Measurements from ENCODE around the gene MISP3.

The MISP3 gene

GRCh38 chr19:14078411-14078810 lies 5.8 kb downstream of the MISP3 start:
- no peak overlapping the region for H3K9ac ChIP-seq
- no peaks in the 10 kb centered on the region for H3K9me3 ChIP-seq
- H3K27me3 ChIP-seq, result peaks cover 17% of the 10 kb centered on the region
- H3K27ac ChIP-seq, result no peak overlapping the region
- no peak for TF ChIP-seq Cebpa-rat (IDR thresholded peaks at IDR 0.05)
- H3K4me1 ChIP-seq, result peaks cover 63% of the 10 kb centered on the region
- H3K4me2 ChIP-seq, result peak overlapping the region; percentile 50
- no peak overlapping the region for H3K4me3 ChIP-seq
- H4K20me1 ChIP-seq, result 0 out of 2 replicates have a peak, but pooled peaks cover 7% of the 10 kb centered on the region
- no peaks in the 10 kb centered on the region for H3K36me3 ChIP-seq

DNA sequence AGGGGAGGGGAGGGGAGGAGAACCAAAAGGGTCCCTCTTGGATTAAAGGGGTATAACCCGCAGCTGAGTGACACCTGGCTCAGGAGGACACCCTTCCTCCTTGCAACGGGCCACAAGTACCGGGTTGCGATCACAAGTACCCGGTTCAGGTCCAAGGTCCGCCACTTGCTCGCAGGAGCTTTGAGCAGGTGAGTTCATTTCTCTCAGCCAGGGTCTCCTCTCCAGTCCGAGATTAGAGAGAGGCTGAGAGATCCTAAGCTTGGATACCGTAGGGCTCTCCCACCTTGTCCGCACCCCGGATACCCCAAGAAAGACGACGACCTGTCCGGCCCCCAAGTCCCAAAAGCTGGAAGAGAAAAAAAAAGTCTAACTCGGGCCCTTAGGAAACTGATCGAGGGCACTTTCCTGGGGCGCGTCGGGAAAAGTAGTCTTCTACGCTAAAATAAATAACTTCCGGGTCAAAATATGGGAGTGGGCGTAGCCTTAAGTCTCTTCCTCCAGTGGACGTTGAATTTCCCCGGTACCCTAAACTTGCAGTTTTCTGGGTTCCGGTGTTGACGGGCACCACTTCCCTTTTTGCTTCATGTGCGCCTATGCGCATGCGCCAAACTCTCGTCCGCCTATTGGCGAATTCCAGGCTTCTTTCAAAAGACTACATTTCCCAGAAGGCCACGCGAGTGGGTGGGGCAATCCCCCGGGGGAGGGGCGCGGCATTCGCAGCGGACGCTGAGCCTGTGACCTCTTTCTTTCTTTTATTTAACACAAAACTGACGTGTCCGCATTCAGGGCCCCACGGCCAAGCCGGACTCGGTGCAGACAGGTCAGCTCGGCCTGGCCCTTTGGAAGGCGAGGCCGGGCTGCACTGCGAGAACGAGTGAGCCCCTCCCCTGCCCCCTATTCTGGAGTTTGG lies 8.6 kb downstream of the MISP3 start:
- Histone ChIP-seq H3K4me3 (peak overlapping the region; percentile 79), H4K20me1 (no peaks in the 10 kb centered on the region), H3K36me3 (peaks cover 13% of the 10 kb centered on the region), H3K4me2 (peak overlapping the region; percentile 92), H3K27ac (peak overlapping the region; percentile 78), H3K4me1 (peaks cover 40% of the 10 kb centered on the region), H3K9me3 (no peaks in the 10 kb centered on the region), H3K27me3 (no peaks in the 10 kb centered on the region), H3K9ac (peak overlapping the region; percentile 83)
- no peak; the same call in 1 of the 2 replicates for TF ChIP-seq Cebpa-rat (IDR thresholded peaks at IDR 0.05)

DNA sequence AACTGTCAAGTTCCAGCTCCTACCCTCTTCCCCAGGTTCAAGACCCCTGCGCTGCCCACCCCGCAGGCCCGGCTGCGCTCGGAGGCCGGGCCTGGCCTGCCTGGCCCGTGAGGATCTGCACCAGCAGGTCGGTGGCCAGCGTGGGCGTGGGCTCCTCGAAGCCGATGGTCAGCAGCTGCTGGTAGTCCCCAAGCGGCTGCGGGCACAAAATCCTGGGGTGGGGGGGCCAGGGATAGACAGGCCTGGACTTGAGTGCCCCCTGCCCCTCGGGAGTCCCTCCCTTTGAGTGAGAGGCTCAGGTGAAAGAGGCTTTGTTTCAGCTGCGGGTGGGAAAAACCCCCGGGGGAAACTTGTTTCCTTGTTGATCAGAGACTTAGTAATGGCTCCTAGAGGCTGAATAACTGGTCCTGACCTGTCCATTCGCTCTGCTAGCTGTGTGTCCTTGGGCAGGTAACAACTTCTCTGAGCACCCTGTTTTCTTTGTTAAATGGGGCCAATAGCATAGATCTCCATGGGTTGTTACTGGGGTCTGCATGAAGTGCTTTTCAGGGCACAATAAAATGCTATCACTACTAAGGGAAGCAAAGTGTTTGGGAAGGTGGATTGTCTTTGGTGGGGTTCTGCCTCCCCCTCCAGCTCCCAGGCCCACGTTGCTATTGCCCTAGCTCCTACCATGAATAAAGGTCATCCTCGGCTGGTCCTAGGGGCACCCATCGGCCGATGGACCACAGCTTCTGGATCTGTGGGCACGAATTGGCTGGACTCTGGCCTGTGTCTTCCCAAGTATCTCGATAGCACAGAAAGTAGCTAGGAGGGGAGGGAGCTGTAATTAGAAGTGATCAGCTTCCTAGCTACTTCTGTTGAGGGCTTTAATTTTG lies 9.4 kb downstream of the MISP3 start:
- Histone ChIP-seq H4K20me1 (no peaks in the 10 kb centered on the region), H3K4me2 (peak overlapping the region; percentile 87), H3K9me3 (no peaks in the 10 kb centered on the region), H3K9ac (peak overlapping the region; percentile 76), H3K4me1 (peaks cover 39% of the 10 kb centered on the region), H3K36me3 (peaks cover 18% of the 10 kb centered on the region), H3K27me3 (no peaks in the 10 kb centered on the region), H3K4me3 (peak overlapping the region; percentile 79), H3K27ac (peak overlapping the region; percentile 61; the same call in 1 of the 2 replicates)
- TF ChIP-seq Cebpa-rat (IDR thresholded peaks at IDR 0.05), result no peak

DNA sequence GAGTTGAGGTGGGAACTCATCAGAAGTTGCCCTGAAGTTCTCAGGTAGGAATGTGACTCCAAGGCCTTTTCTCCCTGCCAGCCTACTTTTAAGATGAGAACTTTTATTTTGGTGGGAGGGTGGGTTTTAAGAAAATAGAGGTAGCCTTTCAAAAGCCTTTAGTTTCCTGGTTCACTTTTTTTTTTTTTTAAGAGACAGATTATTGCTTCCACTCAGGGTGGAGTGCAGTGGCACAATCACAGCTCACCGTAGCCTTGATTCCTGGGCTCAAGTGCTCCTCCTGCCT lies 10.0 kb downstream of the MISP3 start:
- Histone ChIP-seq H3K4me2 (peak overlapping the region; percentile 87), H3K9ac (0 out of 2 replicates have a peak overlapping the region, but pooled peaks have one; percentile 76), H3K27ac (no peak overlapping the region), H4K20me1 (no peaks in the 10 kb centered on the region), H3K4me1 (peaks cover 39% of the 10 kb centered on the region), H3K27me3 (no peaks in the 10 kb centered on the region), H3K9me3 (no peaks in the 10 kb centered on the region), H3K4me3 (no peak overlapping the region), H3K36me3 (peaks cover 24% of the 10 kb centered on the region)
- no peak for TF ChIP-seq Cebpa-rat (IDR thresholded peaks at IDR 0.05)

GRCh38 chr19:14085309-14085995 lies 12.9 kb downstream of the MISP3 start, which contains the start of gene C19orf67:
C19orf67 (minus strand) TSS chr19:14085783; CDS start chr19:14085627, 156 bp downstream.
- Histone ChIP-seq H3K9ac (no peak within 1 kb of the TSS), H3K27me3 (no peaks in the 10 kb centered on the region), H3K4me1 (peaks cover 34% of the 10 kb centered on the region), H4K20me1 (peaks cover 20% of the 10 kb centered on the region), H3K4me3 (no peak within 1 kb of the TSS), H3K27ac (no peak within 1 kb of the TSS), H3K4me2 (no peak within 1 kb of the TSS), H3K36me3 (peaks cover 38% of the 10 kb centered on the region), H3K9me3 (no peaks in the 10 kb centered on the region)
- no peak for TF ChIP-seq Cebpa-rat (IDR thresholded peaks at IDR 0.05)

DNA sequence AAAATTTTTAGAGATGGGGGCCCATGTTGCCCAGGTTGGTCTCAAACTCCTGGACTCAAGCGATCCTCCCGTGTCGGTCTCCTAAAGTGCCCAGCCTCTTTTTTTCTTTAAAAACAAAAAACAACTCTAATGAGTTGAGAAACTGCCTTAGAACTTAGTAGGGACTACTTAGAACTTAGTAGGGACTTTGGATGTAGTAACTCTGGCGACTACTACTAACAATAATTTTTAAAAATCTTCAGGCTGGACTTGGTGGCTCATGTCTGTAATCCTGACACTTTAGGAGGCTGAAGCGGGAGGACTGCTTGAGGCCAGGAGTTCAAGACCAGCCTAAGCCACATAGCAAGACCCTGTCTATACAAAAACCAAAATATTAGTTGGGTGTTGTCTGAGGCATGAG lies 13.5 kb downstream of the MISP3 start:
- Histone ChIP-seq H3K9ac (no peak overlapping the region), H4K20me1 (peaks cover 20% of the 10 kb centered on the region), H3K36me3 (peaks cover 38% of the 10 kb centered on the region), H3K9me3 (no peaks in the 10 kb centered on the region), H3K4me1 (peaks cover 32% of the 10 kb centered on the region), H3K4me3 (no peak overlapping the region), H3K27ac (no peak overlapping the region), H3K27me3 (no peaks in the 10 kb centered on the region), H3K4me2 (no peak overlapping the region)
- no peak for TF ChIP-seq Cebpa-rat (IDR thresholded peaks at IDR 0.05)

GRCh38 chr19:14088634-14089411 lies 16.2 kb downstream of the MISP3 start:
- Histone ChIP-seq H4K20me1 (peaks cover 20% of the 10 kb centered on the region), H3K36me3 (peaks cover 45% of the 10 kb centered on the region), H3K4me2 (peak overlapping the region; percentile 92), H3K27ac (0 out of 2 replicates have a peak overlapping the region, but pooled peaks have one; percentile 62), H3K27me3 (no peaks in the 10 kb centered on the region), H3K4me3 (peak overlapping the region; percentile 79), H3K9me3 (peaks cover 9% of the 10 kb centered on the region), H3K4me1 (peaks cover 24% of the 10 kb centered on the region), H3K9ac (peak overlapping the region; percentile 82)
- no peak for TF ChIP-seq Cebpa-rat (IDR thresholded peaks at IDR 0.05)

DNA sequence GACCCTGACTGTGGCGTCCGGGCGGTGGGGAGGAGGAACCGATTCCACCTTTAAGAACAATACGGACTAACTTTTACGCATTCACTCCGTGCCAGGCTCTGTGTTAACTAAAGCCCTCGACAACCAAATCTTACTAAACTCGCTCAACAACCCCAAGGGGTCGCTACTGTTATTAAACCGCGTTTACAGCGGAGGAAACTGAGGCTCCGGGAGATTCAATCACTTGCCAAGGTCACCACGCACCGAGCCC lies 16.8 kb downstream of the MISP3 start:
- peaks cover 14% of the 10 kb centered on the region for H3K9me3 ChIP-seq
- H4K20me1 ChIP-seq, result peaks cover 20% of the 10 kb centered on the region
- peak overlapping the region; percentile 79 for H3K4me3 ChIP-seq
- H3K4me1 ChIP-seq, result peaks cover 24% of the 10 kb centered on the region
- H3K9ac ChIP-seq, result peak overlapping the region; percentile 82
- H3K36me3 ChIP-seq, result peaks cover 45% of the 10 kb centered on the region
- TF ChIP-seq Cebpa-rat (IDR thresholded peaks at IDR 0.05), result no peak
- peak overlapping the region; percentile 92 for H3K4me2 ChIP-seq
- peak overlapping the region; percentile 62; the same call in 1 of the 2 replicates for H3K27ac ChIP-seq
- no peaks in the 10 kb centered on the region for H3K27me3 ChIP-seq

Data from BLaER1 (cell line).